Measurements from ENCODE around the gene CUL4A. TPM values are rescaled to one million over a fixed set of nuclear protein-coding genes. Genes with fewer than 3 reads are reported as not detected.

CUL4A gene
- total RNA-seq, 2 experiments from 2014 or later = 54.6 to 56.6 TPM

GRCh38 chr13:113210833-113211232 is 1.4 kb downstream of the CUL4A start:
- H3K4me3 ChIP-seq (ENCODE audit: low read length) = no peak overlapping the region
- H3K27ac ChIP-seq (ENCODE audit: low read depth in 1 of 2, low read length in 2 of 2) = no peak overlapping the region
- peaks cover 19% of the 10 kb centered on the region for H3K36me3 ChIP-seq (ENCODE audit: insufficient read depth, low read length)
- POLR2A ChIA-PET = interaction anchor here (2.9 kb wide), 1 partner anchor 57 kb away, joined by 31 read pairs; no protein-coding TSS in a partner anchor
- intact Hi-C loops (cut with DNase I, micrococcal nuclease) = loop anchor here (2.0 kb wide), 2 partner anchors 242 to 268 kb away; partner anchors contain the start of gene MCF2L (in 2 of the 2)
- DNase-seq = no peak
- H3K27me3 Mint-ChIP-seq = no peaks in the 10 kb centered on the region
- H3K4me3 Mint-ChIP-seq = peak overlapping the region; percentile 81
- CTCF ChIA-PET = no interaction called here
- no peaks in the 10 kb centered on the region for H3K9me3 Mint-ChIP-seq
- no peaks in the 10 kb centered on the region for H3K9me3 ChIP-seq (ENCODE audit: control insufficient read depth in 1 of 2, insufficient read depth in 1 of 2, low read length in 2 of 2)
- peaks cover 42% of the 10 kb centered on the region for H3K36me3 Mint-ChIP-seq (ENCODE audit: low read depth)
- no peak for TF ChIP-seq CTCF (IDR thresholded peaks at IDR 0.05)
- H3K4me1 Mint-ChIP-seq (ENCODE audit: low read depth) = peaks cover 48% of the 10 kb centered on the region
- H3K4me1 ChIP-seq (ENCODE audit: insufficient read depth, low read length) = peaks cover 69% of the 10 kb centered on the region
- peak overlapping the region; percentile 89 for H3K27ac Mint-ChIP-seq
- ATAC-seq (ENCODE audit: poor library complexity) = no peak
- no peaks in the 10 kb centered on the region for H3K27me3 ChIP-seq (ENCODE audit: control insufficient read depth in 1 of 2, insufficient read depth in 2 of 2, low read length in 2 of 2)

GRCh38 chr13:113211774-113212173 is 2.4 kb downstream of the CUL4A start:
- intact Hi-C loops (cut with DNase I, micrococcal nuclease) = loop anchor here (2.0 kb wide), 2 partner anchors 243 to 269 kb away; partner anchors contain the start of gene MCF2L (in 2 of the 2)
- peaks cover 37% of the 10 kb centered on the region for H3K36me3 Mint-ChIP-seq (ENCODE audit: low read depth)
- H3K27ac Mint-ChIP-seq = peak overlapping the region; percentile 89
- H3K27me3 Mint-ChIP-seq = no peaks in the 10 kb centered on the region
- H3K27ac ChIP-seq (ENCODE audit: low read depth in 1 of 2, low read length in 2 of 2) = no peak overlapping the region
- peaks cover 68% of the 10 kb centered on the region for H3K4me1 ChIP-seq (ENCODE audit: insufficient read depth, low read length)
- H3K4me1 Mint-ChIP-seq (ENCODE audit: low read depth) = peaks cover 38% of the 10 kb centered on the region
- ChIA-PET POLR2A (no interaction called here), CTCF (no interaction called here)
- H3K36me3 ChIP-seq (ENCODE audit: insufficient read depth, low read length) = peaks cover 19% of the 10 kb centered on the region
- H3K9me3 ChIP-seq (ENCODE audit: control insufficient read depth in 1 of 2, insufficient read depth in 1 of 2, low read length in 2 of 2) = no peaks in the 10 kb centered on the region
- peak in 2 of 14 experiments; percentile 27 to 46 for DNase-seq
- ATAC-seq (ENCODE audit: poor library complexity) = no peak
- H3K4me3 ChIP-seq (ENCODE audit: low read length) = no peak overlapping the region
- H3K27me3 ChIP-seq (ENCODE audit: control insufficient read depth in 1 of 2, insufficient read depth in 2 of 2, low read length in 2 of 2) = no peaks in the 10 kb centered on the region
- H3K9me3 Mint-ChIP-seq = no peaks in the 10 kb centered on the region
- peak overlapping the region; percentile 81 for H3K4me3 Mint-ChIP-seq
- no peak for TF ChIP-seq CTCF (IDR thresholded peaks at IDR 0.05)

GRCh38 chr13:113216254-113217048 is 7.0 kb downstream of the CUL4A start:
- peaks cover 38% of the 10 kb centered on the region for H3K36me3 Mint-ChIP-seq (ENCODE audit: low read depth)
- ChIA-PET POLR2A (interaction anchor here (0.6 kb wide), 1 partner anchor 12 kb away, joined by 3 read pairs; no protein-coding TSS in a partner anchor), CTCF (no interaction called here)
- DNase-seq = no peak
- peaks cover 27% of the 10 kb centered on the region for H3K4me1 Mint-ChIP-seq (ENCODE audit: low read depth)
- Histone ChIP-seq H3K9me3 (ENCODE audit: control insufficient read depth in 1 of 2, insufficient read depth in 1 of 2, low read length in 2 of 2) (no peaks in the 10 kb centered on the region), H3K4me3 (ENCODE audit: low read length) (no peak overlapping the region), H3K36me3 (ENCODE audit: insufficient read depth, low read length) (peaks cover 47% of the 10 kb centered on the region), H3K27ac (ENCODE audit: low read depth in 1 of 2, low read length in 2 of 2) (no peak overlapping the region), H3K4me1 (ENCODE audit: insufficient read depth, low read length) (peaks cover 51% of the 10 kb centered on the region), H3K27me3 (ENCODE audit: control insufficient read depth in 1 of 2, insufficient read depth in 2 of 2, low read length in 2 of 2) (no peaks in the 10 kb centered on the region)
- no peak for TF ChIP-seq CTCF (IDR thresholded peaks at IDR 0.05)
- intact Hi-C loops (cut with DNase I, micrococcal nuclease) = no loop called here
- H3K9me3 Mint-ChIP-seq = no peaks in the 10 kb centered on the region
- no peak overlapping the region for H3K27ac Mint-ChIP-seq
- H3K27me3 Mint-ChIP-seq = no peaks in the 10 kb centered on the region
- no peak overlapping the region for H3K4me3 Mint-ChIP-seq
- ATAC-seq (ENCODE audit: poor library complexity) = no peak
